Cardiac ventricle fibroblast (primary cell): Measurements from ENCODE around the gene HIVEP2. TPM values are rescaled to one million over a fixed set of nuclear protein-coding genes. Genes with fewer than 3 reads are reported as not detected.

Experiments
- total RNA-seq: library from RNA; depleted of rRNA; stranded (reverse); fragments of >200 nt; gene quantifications from 2 replicates; pipeline ENCODE4 v1.2.3, GENCODE V29; 2015

HIVEP2 gene
- 9.3 and 9.8 TPM in 2 replicates for total RNA-seq

GRCh38 chr6:142945049-142945445 lies at the start of gene HIVEP2:
Gene HIVEP2 (minus strand): TSS chr6:142945176. CDS start chr6:142774738, 170,438 bp downstream.

Other genes starting within 250 kb of the HIVEP2 start
- 11.1 and 13.0 TPM in 2 replicates for gene AIG1, start 115.7 kb upstream of the HIVEP2 start, total RNA-seq